ENCODE data around the gene SLC34A3. TPM values are rescaled to one million over a fixed set of nuclear protein-coding genes. Genes with fewer than 3 reads are reported as not detected.

Gene SLC34A3
- total RNA-seq, 1 donor from 2014 or later: 0.09 TPM

DNA sequence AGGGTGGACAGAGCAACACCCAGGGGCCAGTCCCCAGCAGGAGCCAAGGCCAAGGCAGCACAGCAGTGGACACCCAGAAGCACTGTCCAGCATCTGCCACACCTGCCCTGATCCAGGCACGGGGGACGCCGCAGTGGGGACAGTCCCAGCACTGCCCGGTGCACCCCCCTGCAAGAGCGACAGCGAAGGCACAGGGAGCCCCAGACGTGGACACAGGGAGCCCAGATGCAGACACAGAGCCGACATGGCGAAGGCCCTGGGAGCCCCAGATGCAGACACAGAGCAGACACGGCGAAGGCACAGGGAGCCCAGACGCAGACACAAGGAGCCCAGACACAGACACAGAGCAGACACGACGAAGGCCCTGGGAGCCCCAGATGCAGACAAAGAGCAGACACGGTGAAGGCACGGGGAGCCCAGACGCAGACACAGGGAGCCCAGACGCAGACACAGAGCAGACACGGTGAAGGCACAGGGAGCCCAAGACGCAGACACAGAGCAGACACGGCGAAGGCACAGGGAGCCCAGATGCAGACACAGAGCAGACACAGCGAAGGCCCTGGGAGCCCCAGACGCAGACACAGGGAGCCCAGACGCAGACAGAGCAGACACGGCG lies 46.6 kb upstream of the SLC34A3 start:
- H4K20me1 ChIP-seq (ENCODE audit: insufficient read depth, low read length): peaks cover 31% of the 10 kb centered on the region
- no peak for FAIRE-seq
- DNase-seq (ENCODE audit: low read depth): no peak
- Mint-ChIP-seq H3K9me3 (ENCODE audit: unreplicated experiment) (no peaks in the 10 kb centered on the region), H3K36me3 (ENCODE audit: low read depth, unreplicated experiment) (peaks cover 14% of the 10 kb centered on the region), H3K4me1 (ENCODE audit: low read depth, unreplicated experiment) (peaks cover 13% of the 10 kb centered on the region), H3K4me3 (ENCODE audit: unreplicated experiment) (no peak overlapping the region), H3K27me3 (ENCODE audit: low read depth, unreplicated experiment) (no peaks in the 10 kb centered on the region), H3K27ac (ENCODE audit: unreplicated experiment) (no peak overlapping the region)
- no peak overlapping the region for H3K4me3 ChIP-seq (ENCODE audit: insufficient read depth, low read depth, low read length)
- no peak overlapping the region for H3K9ac ChIP-seq (ENCODE audit: low read length)
- H3K4me1 ChIP-seq (ENCODE audit: insufficient read depth, low read length): peaks cover 9% of the 10 kb centered on the region
- TF ChIP-seq, protein P1, sequence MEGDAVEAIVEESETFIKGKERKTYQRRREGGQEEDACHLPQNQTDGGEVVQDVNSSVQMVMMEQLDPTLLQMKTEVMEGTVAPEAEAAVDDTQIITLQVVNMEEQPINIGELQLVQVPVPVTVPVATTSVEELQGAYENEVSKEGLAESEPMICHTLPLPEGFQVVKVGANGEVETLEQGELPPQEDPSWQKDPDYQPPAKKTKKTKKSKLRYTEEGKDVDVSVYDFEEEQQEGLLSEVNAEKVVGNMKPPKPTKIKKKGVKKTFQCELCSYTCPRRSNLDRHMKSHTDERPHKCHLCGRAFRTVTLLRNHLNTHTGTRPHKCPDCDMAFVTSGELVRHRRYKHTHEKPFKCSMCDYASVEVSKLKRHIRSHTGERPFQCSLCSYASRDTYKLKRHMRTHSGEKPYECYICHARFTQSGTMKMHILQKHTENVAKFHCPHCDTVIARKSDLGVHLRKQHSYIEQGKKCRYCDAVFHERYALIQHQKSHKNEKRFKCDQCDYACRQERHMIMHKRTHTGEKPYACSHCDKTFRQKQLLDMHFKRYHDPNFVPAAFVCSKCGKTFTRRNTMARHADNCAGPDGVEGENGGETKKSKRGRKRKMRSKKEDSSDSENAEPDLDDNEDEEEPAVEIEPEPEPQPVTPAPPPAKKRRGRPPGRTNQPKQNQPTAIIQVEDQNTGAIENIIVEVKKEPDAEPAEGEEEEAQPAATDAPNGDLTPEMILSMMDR (IDR thresholded peaks at IDR 0.05; ENCODE audit: insufficient read depth, low read depth, low read length): no peak
- no peak for TF ChIP-seq EZH2 (IDR thresholded peaks at IDR 0.05; ENCODE audit: insufficient read depth, low read length)
- no peak overlapping the region for H2AFZ ChIP-seq (ENCODE audit: low read depth, low read length)
- no peaks in the 10 kb centered on the region for H3K27me3 ChIP-seq (ENCODE audit: insufficient read depth, low read length)
- no peak overlapping the region for H3K4me2 ChIP-seq (ENCODE audit: low read length)
- no peaks in the 10 kb centered on the region for H3K9me3 ChIP-seq (ENCODE audit: insufficient read depth, low read depth, low read length)
- H3K79me2 ChIP-seq (ENCODE audit: insufficient read depth, low read length): peaks cover 37% of the 10 kb centered on the region
- no peak overlapping the region for H3K27ac ChIP-seq (ENCODE audit: low read depth, low read length)
- H3K36me3 ChIP-seq (ENCODE audit: insufficient read depth, low read length): peaks cover 3% of the 10 kb centered on the region

DNA sequence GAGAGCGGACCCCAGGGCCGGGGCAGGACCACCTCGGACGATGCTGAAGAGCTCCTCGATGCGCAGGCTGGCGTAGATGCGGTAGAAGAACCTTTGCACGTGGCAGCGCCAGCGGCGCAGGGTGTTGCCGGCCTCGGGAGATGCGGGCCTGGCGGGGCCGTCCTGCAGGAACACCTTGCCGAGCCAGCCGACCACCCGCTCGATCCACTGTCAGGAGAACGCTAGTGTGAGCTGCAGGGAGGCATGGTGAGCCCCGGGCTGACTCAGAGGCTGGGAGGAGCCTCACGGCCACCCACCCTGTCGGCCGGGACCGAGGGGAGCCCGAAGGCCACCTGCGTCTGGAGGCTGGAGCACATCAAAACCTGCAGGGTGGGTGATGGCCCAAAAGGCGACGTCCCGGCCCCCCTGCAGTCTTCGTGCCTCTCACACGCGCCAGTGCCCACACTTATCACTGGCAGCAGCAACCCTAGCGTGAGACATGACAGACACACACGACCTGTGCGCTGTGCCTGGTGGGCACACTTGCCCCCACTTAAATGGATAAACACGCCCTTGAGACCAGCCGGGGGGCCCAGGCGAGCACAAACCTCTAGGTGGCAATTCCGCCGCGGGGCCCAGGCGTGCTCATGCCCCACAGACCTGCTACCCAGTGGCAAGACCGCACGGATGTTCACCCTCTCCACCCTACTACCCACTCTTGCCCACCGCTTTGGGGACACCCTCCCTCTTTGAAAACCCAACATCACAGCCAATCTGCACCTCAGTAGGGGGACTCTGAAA lies 45.6 kb upstream of the SLC34A3 start:
- Histone ChIP-seq H3K9me3 (ENCODE audit: insufficient read depth, low read depth, low read length) (no peaks in the 10 kb centered on the region), H3K9ac (ENCODE audit: low read length) (no peak overlapping the region), H4K20me1 (ENCODE audit: insufficient read depth, low read length) (peaks cover 37% of the 10 kb centered on the region), H3K27me3 (ENCODE audit: insufficient read depth, low read length) (no peaks in the 10 kb centered on the region), H3K4me3 (ENCODE audit: insufficient read depth, low read depth, low read length) (no peak overlapping the region), H3K4me1 (ENCODE audit: insufficient read depth, low read length) (peaks cover 18% of the 10 kb centered on the region), H2AFZ (ENCODE audit: low read depth, low read length) (no peak overlapping the region), H3K79me2 (ENCODE audit: insufficient read depth, low read length) (peaks cover 46% of the 10 kb centered on the region), H3K36me3 (ENCODE audit: insufficient read depth, low read length) (peaks cover 3% of the 10 kb centered on the region), H3K27ac (ENCODE audit: low read depth, low read length) (no peak overlapping the region), H3K4me2 (ENCODE audit: low read length) (no peak overlapping the region)
- no peak overlapping the region for H3K27ac Mint-ChIP-seq (ENCODE audit: unreplicated experiment)
- H3K4me3 Mint-ChIP-seq (ENCODE audit: unreplicated experiment): no peak overlapping the region
- FAIRE-seq (no peak), DNase-seq (ENCODE audit: low read depth) (no peak)
- H3K27me3 Mint-ChIP-seq (ENCODE audit: low read depth, unreplicated experiment): no peaks in the 10 kb centered on the region
- peaks cover 10% of the 10 kb centered on the region for H3K36me3 Mint-ChIP-seq (ENCODE audit: low read depth, unreplicated experiment)
- H3K9me3 Mint-ChIP-seq (ENCODE audit: unreplicated experiment): no peaks in the 10 kb centered on the region
- TF ChIP-seq, protein P1 (IDR thresholded peaks at IDR 0.05; ENCODE audit: insufficient read depth, low read depth, low read length): no peak
- no peak for TF ChIP-seq EZH2 (IDR thresholded peaks at IDR 0.05; ENCODE audit: insufficient read depth, low read length)
- peaks cover 15% of the 10 kb centered on the region for H3K4me1 Mint-ChIP-seq (ENCODE audit: low read depth, unreplicated experiment)

DNA sequence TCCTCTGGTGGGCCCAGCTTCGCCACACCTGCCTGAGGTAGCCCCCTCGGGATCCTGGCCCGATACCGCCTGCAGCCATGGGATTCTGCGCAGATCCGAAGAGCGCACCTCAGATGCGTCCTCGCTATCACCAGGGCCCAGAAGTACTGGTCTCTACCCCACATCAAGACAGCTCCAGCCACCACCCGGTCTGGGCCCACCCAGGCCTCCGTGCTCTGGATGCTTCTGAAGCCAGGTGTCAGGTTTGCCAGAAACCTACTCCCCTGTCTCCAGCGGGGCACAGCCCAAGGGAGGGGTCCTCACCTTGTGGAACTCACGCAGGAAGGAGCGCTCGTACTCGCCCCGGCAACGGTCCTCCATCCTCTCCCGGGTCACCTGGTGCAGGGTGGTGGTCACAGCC lies 44.8 kb upstream of the SLC34A3 start:
- H3K27me3 Mint-ChIP-seq (ENCODE audit: low read depth, unreplicated experiment): no peaks in the 10 kb centered on the region
- peaks cover 55% of the 10 kb centered on the region for H3K79me2 ChIP-seq (ENCODE audit: insufficient read depth, low read length)
- no peak overlapping the region for H3K9ac ChIP-seq (ENCODE audit: low read length)
- H3K27ac ChIP-seq (ENCODE audit: low read depth, low read length): no peak overlapping the region
- H3K9me3 ChIP-seq (ENCODE audit: insufficient read depth, low read depth, low read length): no peaks in the 10 kb centered on the region
- H3K4me1 Mint-ChIP-seq (ENCODE audit: low read depth, unreplicated experiment): peaks cover 16% of the 10 kb centered on the region
- no peaks in the 10 kb centered on the region for H3K27me3 ChIP-seq (ENCODE audit: insufficient read depth, low read length)
- H2AFZ ChIP-seq (ENCODE audit: low read depth, low read length): no peak overlapping the region
- TF ChIP-seq, protein P1 (IDR thresholded peaks at IDR 0.05; ENCODE audit: insufficient read depth, low read depth, low read length): no peak
- no peak for TF ChIP-seq EZH2 (IDR thresholded peaks at IDR 0.05; ENCODE audit: insufficient read depth, low read length)
- H4K20me1 ChIP-seq (ENCODE audit: insufficient read depth, low read length): peaks cover 46% of the 10 kb centered on the region
- DNase-seq (ENCODE audit: low read depth): no peak
- no peaks in the 10 kb centered on the region for H3K9me3 Mint-ChIP-seq (ENCODE audit: unreplicated experiment)
- H3K4me3 Mint-ChIP-seq (ENCODE audit: unreplicated experiment): no peak overlapping the region
- H3K4me2 ChIP-seq (ENCODE audit: low read length): no peak overlapping the region
- no peak for FAIRE-seq
- H3K36me3 ChIP-seq (ENCODE audit: insufficient read depth, low read length): peaks cover 3% of the 10 kb centered on the region
- H3K27ac Mint-ChIP-seq (ENCODE audit: unreplicated experiment): no peak overlapping the region
- H3K4me3 ChIP-seq (ENCODE audit: insufficient read depth, low read depth, low read length): no peak overlapping the region
- peaks cover 19% of the 10 kb centered on the region for H3K4me1 ChIP-seq (ENCODE audit: insufficient read depth, low read length)
- peaks cover 10% of the 10 kb centered on the region for H3K36me3 Mint-ChIP-seq (ENCODE audit: low read depth, unreplicated experiment)
